ENCODE data around the gene GCK.

DNA sequence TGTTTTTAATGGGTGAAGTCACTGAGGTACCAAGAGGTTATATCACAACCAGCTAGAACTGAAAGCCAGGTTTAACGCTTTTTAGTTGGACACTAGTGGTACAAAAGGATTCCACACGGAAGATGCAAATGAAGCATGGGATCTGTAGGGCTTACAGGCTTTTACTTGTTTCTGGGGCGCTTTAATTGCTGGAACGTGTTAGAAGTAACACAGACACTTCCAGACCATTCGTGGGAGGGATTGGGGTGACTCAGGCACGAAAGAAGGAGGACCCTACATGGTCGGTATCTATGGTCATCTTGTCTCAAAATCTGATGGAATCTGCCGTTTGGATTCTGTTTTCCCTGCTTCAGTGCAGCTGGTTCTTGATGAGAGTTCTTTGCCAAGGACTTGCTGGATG lies 12.6 kb upstream of the GCK start:
- TF ChIP-seq, protein P1, sequence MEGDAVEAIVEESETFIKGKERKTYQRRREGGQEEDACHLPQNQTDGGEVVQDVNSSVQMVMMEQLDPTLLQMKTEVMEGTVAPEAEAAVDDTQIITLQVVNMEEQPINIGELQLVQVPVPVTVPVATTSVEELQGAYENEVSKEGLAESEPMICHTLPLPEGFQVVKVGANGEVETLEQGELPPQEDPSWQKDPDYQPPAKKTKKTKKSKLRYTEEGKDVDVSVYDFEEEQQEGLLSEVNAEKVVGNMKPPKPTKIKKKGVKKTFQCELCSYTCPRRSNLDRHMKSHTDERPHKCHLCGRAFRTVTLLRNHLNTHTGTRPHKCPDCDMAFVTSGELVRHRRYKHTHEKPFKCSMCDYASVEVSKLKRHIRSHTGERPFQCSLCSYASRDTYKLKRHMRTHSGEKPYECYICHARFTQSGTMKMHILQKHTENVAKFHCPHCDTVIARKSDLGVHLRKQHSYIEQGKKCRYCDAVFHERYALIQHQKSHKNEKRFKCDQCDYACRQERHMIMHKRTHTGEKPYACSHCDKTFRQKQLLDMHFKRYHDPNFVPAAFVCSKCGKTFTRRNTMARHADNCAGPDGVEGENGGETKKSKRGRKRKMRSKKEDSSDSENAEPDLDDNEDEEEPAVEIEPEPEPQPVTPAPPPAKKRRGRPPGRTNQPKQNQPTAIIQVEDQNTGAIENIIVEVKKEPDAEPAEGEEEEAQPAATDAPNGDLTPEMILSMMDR (IDR thresholded peaks at IDR 0.05; ENCODE audit: poor library complexity) = no peak
- no peak for TF ChIP-seq EZH2 (IDR thresholded peaks at IDR 0.05; ENCODE audit: borderline replicate concordance)
